NCI-H82 treated with DMSO at 0.1 percent for 48 hours (cell line): Measurements from ENCODE around the gene PSMB1.
"Not testable (repeated sequence)": the region's sequence is repeated elsewhere in the genome, so short reads cannot be mapped to it uniquely, and the experiment has no call there.

Experiments
- DNase-seq: peaks from one replicate; lab custom pipeline; 2025; ENCODE audit not compliant: unreplicated experiment; lab: John Stamatoyannopoulos, UW

The PSMB1 gene

GRCh38 chr6:170536671-170537070 lies 16.4 kb downstream of the PSMB1 start:
- DNase-seq, result no peak

- no peak for DNase-seq
Observed at GRCh38 chr6:170535004-170535403, 18.1 kb downstream of the PSMB1 start.

- no peak for DNase-seq
Observed at GRCh38 chr6:170533792-170534191, 19.3 kb downstream of the PSMB1 start.

GRCh38 chr6:170532867-170533488 lies 20.1 kb downstream of the PSMB1 start:
- peak; percentile 57 for DNase-seq

GRCh38 chr6:170529839-170530469 lies 23.2 kb downstream of the PSMB1 start:
- peak; percentile 27 for DNase-seq

GRCh38 chr6:170527995-170528394 lies 25.1 kb downstream of the PSMB1 start:
- not testable (repeated sequence) for DNase-seq

- DNase-seq, result no peak
Observed at GRCh38 chr6:170525795-170526194, 27.3 kb downstream of the PSMB1 start.

- DNase-seq, result no peak
Observed at GRCh38 chr6:170524172-170524502, 29.0 kb downstream of the PSMB1 start.

GRCh38 chr6:170523256-170524171 lies 29.6 kb downstream of the PSMB1 start:
- DNase-seq, result no peak

- no peak for DNase-seq
Observed at GRCh38 chr6:170522565-170523183, 30.4 kb downstream of the PSMB1 start.

- peak; percentile 58 for DNase-seq
Observed at GRCh38 chr6:170516783-170517616, 36.1 kb downstream of the PSMB1 start.

GRCh38 chr6:170514908-170515307 lies 38.2 kb downstream of the PSMB1 start:
- DNase-seq, result no peak

GRCh38 chr6:170512249-170512648 lies 40.9 kb downstream of the PSMB1 start:
- DNase-seq, result no peak

GRCh38 chr6:170510631-170511030 lies 42.5 kb downstream of the PSMB1 start:
- DNase-seq, result no peak

GRCh38 chr6:170509723-170510018 lies 43.4 kb downstream of the PSMB1 start:
- DNase-seq, result no peak

GRCh38 chr6:170508892-170509722 lies 44.0 kb downstream of the PSMB1 start:
- not testable (repeated sequence) for DNase-seq

- not testable (repeated sequence) for DNase-seq
Observed at GRCh38 chr6:170508275-170508674, 44.8 kb downstream of the PSMB1 start.

- DNase-seq, result not testable (repeated sequence)
Observed at GRCh38 chr6:170507728-170508127, 45.4 kb downstream of the PSMB1 start.

- DNase-seq, result no peak
Observed at GRCh38 chr6:170506446-170506845, 46.7 kb downstream of the PSMB1 start.

- no peak for DNase-seq
Observed at GRCh38 chr6:170505306-170505705, 47.8 kb downstream of the PSMB1 start.
